Measurements from ENCODE around the gene OVAAL. TPM values are rescaled to one million over a fixed set of nuclear protein-coding genes. Genes with fewer than 3 reads are reported as not detected.

Gene OVAAL
- total and polyA plus RNA-seq, 2 of the 8 experiments (the other 6 are each of a cell fraction or from before 2014, with no cell fraction given) = not detected

DNA sequence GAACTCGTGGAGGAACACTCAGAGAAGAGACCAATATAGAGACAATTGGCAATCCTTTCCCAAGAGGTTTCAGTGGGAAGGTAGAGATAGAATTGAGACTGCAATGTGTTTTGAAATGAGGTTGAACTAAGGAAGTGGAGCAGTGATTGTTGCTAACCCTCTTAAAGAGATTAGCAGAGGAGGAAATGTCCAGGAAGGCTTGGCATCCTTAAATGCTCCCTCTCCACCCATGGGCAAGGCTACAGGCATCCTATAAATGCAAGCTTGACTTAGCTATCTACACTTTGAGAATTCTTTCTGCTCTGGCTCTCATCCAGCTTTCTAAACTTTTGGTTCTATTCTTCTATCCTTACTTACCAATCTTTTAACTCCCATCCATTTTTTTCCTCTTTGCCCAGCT, 42.7 kb downstream of the OVAAL start:
- H3K23me2 ChIP-seq (ENCODE audit: low read depth, low read length) = no peaks in the 10 kb centered on the region; the same call in 1 of the 2 replicates
- H4K20me1 ChIP-seq (replicated peaks in 1 of 2; ENCODE audit: control insufficient read depth in 1 of 2, insufficient read depth in 2 of 2, low read length in 2 of 2) = no peaks in the 10 kb centered on the region
- no peak overlapping the region for H2BK120ac ChIP-seq (replicated peaks; ENCODE audit: low read depth, low read length)
- no peak overlapping the region for H2BK5ac ChIP-seq (ENCODE audit: low read depth, low read length)
- no peak overlapping the region for H3K9ac ChIP-seq (replicated peaks in 1 of 4; ENCODE audit: extremely low read depth in 1 of 4, low read depth in 3 of 4, low read length in 3 of 4)
- no peak overlapping the region for H2BK12ac ChIP-seq (ENCODE audit: low read depth, low read length)
- H3K18ac ChIP-seq (ENCODE audit: extremely low read depth, low read length) = no peak overlapping the region
- H3K79me1 ChIP-seq (ENCODE audit: low read depth, low read length) = no peaks in the 10 kb centered on the region
- FAIRE-seq (no peak), DNase-seq (ENCODE audit: low read depth in 1 of 2, low spot score in 2 of 2) (no peak)
- 83% methylated on average over 1 of the region's 1 CpG; no CpG with 5 or more reads in 1 of the 2 experiments for WGBS, 2 experiments (ENCODE audit: extremely low coverage in 1 of 2, insufficient coverage in 1 of 2, insufficient read length in 1 of 2, insufficient replicate concordance in 2 of 2, low coverage in 1 of 2, low lambda C conversion rate in 2 of 2, missing lambda C conversion rate in 1 of 2)
- no peak overlapping the region for H3K4me2 ChIP-seq (ENCODE audit: insufficient read depth in 1 of 2, low read depth in 2 of 2, low read length in 2 of 2)
- H3K4me1 ChIP-seq (replicated peaks in 1 of 4; ENCODE audit: control insufficient read depth in 3 of 4, insufficient read depth in 4 of 4, low read length in 3 of 4) = no peaks in the 10 kb centered on the region; a peak in 1 of 7 replicates
- H3K79me2 ChIP-seq (ENCODE audit: control insufficient read depth in 1 of 2, insufficient read depth in 2 of 2, low read length in 2 of 2) = no peaks in the 10 kb centered on the region
- H4K8ac ChIP-seq (ENCODE audit: extremely low read depth, insufficient read depth, low read length) = no peak overlapping the region
- no peaks in the 10 kb centered on the region; a peak in 1 of 7 replicates for H3K27me3 ChIP-seq (replicated peaks in 1 of 4; ENCODE audit: control insufficient read depth in 3 of 4, extremely low read depth in 1 of 4, insufficient read depth in 3 of 4, low read length in 3 of 4)
- H2BK20ac ChIP-seq (ENCODE audit: low read length) = no peak overlapping the region
- no peak overlapping the region for H3K4ac ChIP-seq (replicated peaks; ENCODE audit: insufficient read length, low read depth, low read length)
- H3K4me3 ChIP-seq (ENCODE audit: extremely low read depth in 1 of 4, insufficient read depth in 2 of 4, low read depth in 3 of 4, low read length in 4 of 4) = no peak overlapping the region
- no peaks in the 10 kb centered on the region for H3K36me3 ChIP-seq (ENCODE audit: control insufficient read depth in 2 of 4, insufficient read depth in 4 of 4, low read length in 3 of 4)
- no peak overlapping the region for H3K23ac ChIP-seq (ENCODE audit: insufficient read length)
- TF ChIP-seq SP2 (IDR thresholded peaks at IDR 0.05; ENCODE audit: low read length) = no peak
- no peak overlapping the region for H3K14ac ChIP-seq (ENCODE audit: insufficient read length)
- H3K56ac ChIP-seq (replicated peaks; ENCODE audit: insufficient read length, low read depth, low read length) = no peak overlapping the region
- H4K5ac ChIP-seq (ENCODE audit: insufficient read length, low read depth, low read length) = no peak overlapping the region
- CTCF ChIA-PET (ENCODE audit: partially characterized antibody) = no interaction called here
- H2AK5ac ChIP-seq (ENCODE audit: low read depth, low read length) = no peak overlapping the region
- POLR2A ChIA-PET (ENCODE audit: partially characterized antibody) = no interaction called here
- no peak overlapping the region for H3K27ac ChIP-seq (ENCODE audit: low read depth, low read length)
- no peak overlapping the region for H2BK15ac ChIP-seq (ENCODE audit: low read length)
- no peak overlapping the region for H4K91ac ChIP-seq (replicated peaks; ENCODE audit: insufficient read length, low read length)
- H3K9me3 ChIP-seq (ENCODE audit: insufficient read depth in 2 of 2, low read depth in 1 of 2, low read length in 1 of 2) = no peaks in the 10 kb centered on the region
- H2AFZ ChIP-seq (ENCODE audit: low read length) = no peak overlapping the region
